Measurements from ENCODE around the gene BEND2.
"Not testable (repeated sequence)": the region's sequence is repeated elsewhere in the genome, so short reads cannot be mapped to it uniquely, and the experiment has no call there.

The BEND2 gene

GRCh38 chrX:18220786-18221185 lies at the start of gene BEND2:
BEND2 (minus strand) TSS chrX:18220886; CDS start chrX:18220750, 136 bp downstream.
- no peak for DNase-seq (ENCODE audit: low read depth)
- H3K4me3 ChIP-seq (replicated peaks; ENCODE audit: low read depth, low read length) = no peak within 1 kb of the TSS
- TF ChIP-seq, protein P1, sequence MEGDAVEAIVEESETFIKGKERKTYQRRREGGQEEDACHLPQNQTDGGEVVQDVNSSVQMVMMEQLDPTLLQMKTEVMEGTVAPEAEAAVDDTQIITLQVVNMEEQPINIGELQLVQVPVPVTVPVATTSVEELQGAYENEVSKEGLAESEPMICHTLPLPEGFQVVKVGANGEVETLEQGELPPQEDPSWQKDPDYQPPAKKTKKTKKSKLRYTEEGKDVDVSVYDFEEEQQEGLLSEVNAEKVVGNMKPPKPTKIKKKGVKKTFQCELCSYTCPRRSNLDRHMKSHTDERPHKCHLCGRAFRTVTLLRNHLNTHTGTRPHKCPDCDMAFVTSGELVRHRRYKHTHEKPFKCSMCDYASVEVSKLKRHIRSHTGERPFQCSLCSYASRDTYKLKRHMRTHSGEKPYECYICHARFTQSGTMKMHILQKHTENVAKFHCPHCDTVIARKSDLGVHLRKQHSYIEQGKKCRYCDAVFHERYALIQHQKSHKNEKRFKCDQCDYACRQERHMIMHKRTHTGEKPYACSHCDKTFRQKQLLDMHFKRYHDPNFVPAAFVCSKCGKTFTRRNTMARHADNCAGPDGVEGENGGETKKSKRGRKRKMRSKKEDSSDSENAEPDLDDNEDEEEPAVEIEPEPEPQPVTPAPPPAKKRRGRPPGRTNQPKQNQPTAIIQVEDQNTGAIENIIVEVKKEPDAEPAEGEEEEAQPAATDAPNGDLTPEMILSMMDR (IDR thresholded peaks at IDR 0.05; ENCODE audit: low read length, missing control alignments) = no peak

DNA sequence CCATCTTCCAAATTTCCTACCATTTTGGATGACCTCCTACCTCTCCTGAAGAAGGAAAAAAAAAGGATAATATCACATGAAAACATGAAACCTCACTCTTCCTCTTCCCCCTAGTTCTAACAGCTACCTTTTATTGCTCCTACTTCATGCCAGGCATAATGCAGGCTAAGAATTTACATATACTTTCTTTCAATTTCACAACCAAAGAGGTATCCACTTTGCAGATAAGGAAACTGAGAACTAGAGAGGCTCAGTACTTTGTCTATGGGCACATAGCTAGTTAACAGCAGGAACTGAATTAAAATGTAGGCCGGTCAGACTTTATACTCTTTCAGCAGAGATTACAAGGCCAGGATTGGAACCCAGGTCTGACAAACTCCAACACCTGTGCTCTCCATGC lies 34.4 kb upstream of the BEND2 start:
- DNase-seq (ENCODE audit: low read depth) = no peak
- TF ChIP-seq, protein P1 (IDR thresholded peaks at IDR 0.05; ENCODE audit: low read length, missing control alignments) = no peak
- no peak overlapping the region for H3K4me3 ChIP-seq (replicated peaks; ENCODE audit: low read depth, low read length)

DNA sequence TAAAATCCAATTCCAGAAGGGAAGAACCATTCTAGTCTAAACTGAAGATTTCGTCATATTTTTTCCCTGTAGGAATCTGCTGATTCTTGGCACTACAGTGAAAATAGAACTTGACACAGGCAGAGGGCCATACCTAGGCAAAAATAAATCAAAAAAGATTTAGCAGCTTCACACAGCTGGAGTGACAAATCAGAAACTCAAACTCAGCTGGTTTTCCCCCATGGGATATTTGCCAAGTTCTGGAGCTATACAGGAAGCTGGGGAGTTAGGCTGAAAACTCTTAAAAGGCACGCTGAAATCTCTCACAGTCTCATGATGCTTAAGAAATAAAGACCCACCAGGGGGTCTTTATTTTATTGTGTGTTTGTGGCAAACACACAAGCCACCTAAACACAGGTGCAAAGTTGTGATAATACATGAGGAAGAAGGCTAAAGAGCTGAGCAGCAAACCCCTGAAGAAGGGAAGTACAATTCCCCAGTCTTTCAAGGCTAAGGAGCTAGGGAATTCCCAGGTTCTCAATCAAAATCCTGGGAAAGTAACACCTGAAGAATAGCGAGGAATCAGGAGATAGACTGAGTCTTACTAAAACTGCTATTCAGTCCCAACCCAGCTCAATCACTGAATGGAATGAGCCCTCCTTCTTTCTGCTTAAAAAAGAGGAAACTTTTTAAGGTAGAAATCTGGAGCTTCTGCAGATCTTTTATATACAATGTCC lies 32.1 kb upstream of the BEND2 start:
- TF ChIP-seq, protein P1 (IDR thresholded peaks at IDR 0.05; ENCODE audit: low read length, missing control alignments) = no peak
- DNase-seq (ENCODE audit: low read depth) = peak; percentile 30
- H3K4me3 ChIP-seq (replicated peaks; ENCODE audit: low read depth, low read length) = no peak overlapping the region

- not testable (repeated sequence) for H3K4me3 ChIP-seq (replicated peaks; ENCODE audit: low read depth, low read length); DNase-seq (ENCODE audit: low read depth)
These were observed 9.0 kb upstream of the BEND2 start for GRCh38 chrX:18229646-18230045.

DNA sequence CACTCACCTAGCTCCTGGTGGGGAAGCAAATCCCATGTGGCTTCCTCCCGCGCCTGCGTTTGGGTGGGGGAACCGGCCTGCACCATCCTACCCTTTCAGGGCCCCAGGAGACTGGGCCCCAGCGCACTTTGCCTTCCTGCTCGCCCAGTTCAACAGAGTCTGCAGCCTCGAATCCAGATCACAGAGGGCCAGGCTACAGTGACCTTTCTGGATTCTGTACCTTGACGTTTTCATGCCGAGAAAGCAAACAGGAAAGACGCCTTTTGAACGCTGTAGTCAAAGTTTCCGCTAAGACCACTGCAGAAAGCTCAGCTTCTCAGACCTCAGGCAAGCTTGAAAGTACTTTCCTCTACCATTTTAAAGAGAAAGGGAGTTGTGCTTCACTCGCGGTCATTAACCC lies 7.4 kb upstream of the BEND2 start:
- DNase-seq (ENCODE audit: low read depth) = no peak

GRCh38 chrX:18227458-18227857 lies 6.8 kb upstream of the BEND2 start:
- DNase-seq (ENCODE audit: low read depth) = no peak
- no peak overlapping the region for H3K4me3 ChIP-seq (replicated peaks; ENCODE audit: low read depth, low read length)
- TF ChIP-seq, protein P1 (IDR thresholded peaks at IDR 0.05; ENCODE audit: low read length, missing control alignments) = no peak

More for the DNA sequence above, 7.4 kb upstream of the BEND2 start:
- TF ChIP-seq, protein P1 (IDR thresholded peaks at IDR 0.05; ENCODE audit: low read length, missing control alignments) = no peak
- H3K4me3 ChIP-seq (replicated peaks; ENCODE audit: low read depth, low read length) = no peak overlapping the region

DNA sequence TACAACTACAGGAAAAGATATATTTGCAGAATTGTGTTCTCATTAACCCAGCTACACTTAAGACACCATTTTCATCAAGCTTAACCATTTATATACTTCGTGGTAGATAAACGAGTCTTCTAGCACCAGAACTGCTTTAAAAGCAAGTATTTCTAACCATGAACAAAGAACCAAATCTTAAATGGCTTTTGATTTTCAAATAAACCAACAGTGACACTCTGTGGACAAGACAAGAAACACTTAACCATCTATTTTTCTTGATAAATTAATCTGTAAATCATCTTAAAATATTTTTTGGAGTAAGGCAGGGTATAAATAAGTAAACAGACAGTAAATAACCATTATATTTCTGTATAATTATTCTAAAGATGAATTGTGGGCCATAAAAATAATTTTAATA lies 10.2 kb downstream of the BEND2 start:
- H3K4me3 ChIP-seq (replicated peaks; ENCODE audit: low read depth, low read length) = no peak overlapping the region
- DNase-seq (ENCODE audit: low read depth) = peak; percentile 2
- TF ChIP-seq, protein P1 (IDR thresholded peaks at IDR 0.05; ENCODE audit: low read length, missing control alignments) = no peak
